GM12873 (cell line): ENCODE data around the gene ASNSD1.

Experiments
- CTCF ChIP-seq: IDR thresholded peaks from 2 replicates; pipeline ENCODE4 v1.5.1; 2012; ENCODE audit warnings: low read depth, mild to moderate bottlenecking, moderate library complexity, low read length, control low read depth; ENCODE audit not compliant: insufficient read depth; ENCODE audit errors: missing control alignments

Gene ASNSD1

GRCh38 chr2:189681903-189682302 lies 20.6 kb downstream of the ASNSD1 start:
- TF ChIP-seq CTCF = no peak

- TF ChIP-seq CTCF = no peak
These were observed 22.1 kb downstream of the ASNSD1 start for GRCh38 chr2:189683348-189683747.

- TF ChIP-seq CTCF = no peak
These were observed 23.6 kb downstream of the ASNSD1 start for GRCh38 chr2:189684811-189685210.

GRCh38 chr2:189685540-189686229 lies 24.4 kb downstream of the ASNSD1 start:
- no peak for TF ChIP-seq CTCF

- no peak for TF ChIP-seq CTCF
These were observed 35.0 kb downstream of the ASNSD1 start for GRCh38 chr2:189696223-189696622.

GRCh38 chr2:189698020-189698887 lies 37.0 kb downstream of the ASNSD1 start:
- TF ChIP-seq CTCF = peak; percentile 38

- TF ChIP-seq CTCF = no peak
These were observed 39.4 kb downstream of the ASNSD1 start for GRCh38 chr2:189700681-189701080.
